SW480 (cell line): Measurements from ENCODE around the gene CCDC85C.
"Not testable (repeated sequence)": the region's sequence is repeated elsewhere in the genome, so short reads cannot be mapped to it uniquely, and the experiment has no call there.

ENCODE experiments used
- DNase-seq: peaks from one replicate; pipeline ENCODE4 v3.0.0-alpha.2; 2016; ENCODE audit warnings: low spot score

CCDC85C gene

DNA sequence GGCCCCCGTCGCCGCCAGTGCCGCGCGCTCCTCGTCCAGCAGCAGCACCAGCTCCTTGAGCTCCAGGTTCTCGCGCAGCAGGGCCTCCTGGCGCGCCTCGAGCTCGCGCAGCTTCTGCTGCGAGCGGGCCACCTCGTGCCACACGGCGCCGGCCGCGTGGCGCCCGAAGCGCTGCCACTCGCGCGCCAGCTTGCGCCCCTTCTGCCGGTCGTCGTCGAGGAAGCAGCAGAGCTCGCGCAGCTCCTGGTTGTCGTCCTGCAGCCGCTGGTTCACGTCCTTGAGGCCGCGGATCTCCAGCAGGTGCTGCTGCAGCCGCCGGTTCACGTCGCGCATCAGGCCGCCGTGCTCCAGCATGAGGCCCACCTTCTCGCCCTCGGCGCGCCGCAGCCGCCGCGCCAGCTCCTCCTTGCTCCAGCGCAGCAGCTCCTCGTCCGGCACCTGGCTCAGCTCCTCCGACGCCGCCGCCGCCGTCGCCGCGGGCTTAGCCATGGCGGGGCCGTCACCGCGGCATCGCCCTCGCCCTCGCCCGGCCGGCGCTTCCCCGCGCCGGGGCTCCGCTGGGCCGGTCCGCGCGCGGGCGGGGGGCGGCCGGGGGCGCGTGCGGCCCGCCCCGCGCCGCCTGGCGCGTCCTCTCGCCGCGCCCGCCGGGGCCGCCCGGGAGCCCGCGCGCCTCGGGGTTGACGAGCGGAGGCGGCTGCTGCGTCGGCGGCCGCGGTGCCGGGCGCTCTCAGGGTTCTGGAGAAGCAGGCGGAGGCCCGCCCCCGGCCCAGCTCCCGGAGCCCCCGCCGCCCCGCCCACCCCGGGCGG, at the start of gene CCDC85C:
Gene CCDC85C (minus strand): TSS at position 737 of the 807 bp plus-strand sequence. CDS start 248 bp downstream, at position 489.
- peak; percentile 60 for DNase-seq

DNA sequence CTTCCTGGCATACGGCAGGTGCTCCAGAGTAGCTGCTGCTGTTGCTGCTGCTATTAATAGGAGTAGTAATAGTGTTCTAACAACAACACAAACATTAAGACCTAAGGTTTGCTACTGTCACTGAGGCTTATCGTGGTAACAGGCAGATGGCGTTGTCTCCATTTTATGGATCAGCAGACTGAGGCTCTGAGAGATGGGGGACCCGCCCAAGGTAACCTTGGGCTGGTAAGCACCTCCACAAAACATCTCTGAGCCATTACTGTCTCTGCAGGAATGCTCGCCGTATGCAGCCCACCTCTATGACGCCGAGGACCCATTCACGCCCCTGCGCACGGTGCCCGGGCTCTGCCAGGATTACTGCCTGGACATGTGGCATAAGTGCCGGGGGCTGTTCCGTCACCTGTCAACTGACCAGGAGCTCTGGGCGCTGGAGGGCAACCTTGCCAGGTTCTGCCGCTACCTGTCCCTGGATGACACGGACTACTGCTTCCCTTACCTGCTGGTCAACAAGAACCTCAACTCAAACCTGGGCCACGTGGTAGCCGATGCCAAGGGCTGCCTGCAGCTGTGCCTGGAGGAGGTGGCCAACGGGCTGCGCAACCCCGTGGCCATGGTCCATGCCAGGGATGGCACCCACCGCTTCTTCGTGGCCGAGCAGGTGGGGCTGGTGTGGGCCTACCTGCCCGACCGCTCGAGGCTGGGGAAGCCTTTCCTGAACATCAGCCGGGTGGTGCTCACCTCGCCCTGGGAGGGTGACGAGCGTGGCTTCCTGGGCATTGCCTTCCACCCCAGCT, 48.1 kb upstream of the CCDC85C start:
- no peak for DNase-seq

DNA sequence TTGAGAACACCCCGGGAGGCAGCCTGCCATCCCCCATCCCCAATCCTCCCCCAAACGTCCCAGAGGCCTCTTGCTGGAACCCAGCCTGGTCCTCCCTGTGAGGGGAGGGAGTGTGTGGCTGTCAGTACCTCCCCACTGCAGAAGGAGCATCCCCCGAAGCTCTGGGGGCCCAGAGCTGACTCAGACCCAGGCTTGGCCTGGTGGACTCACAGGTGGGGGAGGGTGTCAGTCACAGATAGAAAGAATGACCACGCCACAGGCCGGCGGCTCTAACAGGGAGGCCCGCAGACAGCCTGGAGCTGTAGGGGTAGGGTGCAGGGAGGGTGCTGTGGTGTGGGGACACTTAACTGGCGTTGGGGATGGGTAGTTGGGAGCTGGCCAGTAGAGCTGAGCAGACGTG, 46.2 kb upstream of the CCDC85C start:
- DNase-seq, result no peak

DNA sequence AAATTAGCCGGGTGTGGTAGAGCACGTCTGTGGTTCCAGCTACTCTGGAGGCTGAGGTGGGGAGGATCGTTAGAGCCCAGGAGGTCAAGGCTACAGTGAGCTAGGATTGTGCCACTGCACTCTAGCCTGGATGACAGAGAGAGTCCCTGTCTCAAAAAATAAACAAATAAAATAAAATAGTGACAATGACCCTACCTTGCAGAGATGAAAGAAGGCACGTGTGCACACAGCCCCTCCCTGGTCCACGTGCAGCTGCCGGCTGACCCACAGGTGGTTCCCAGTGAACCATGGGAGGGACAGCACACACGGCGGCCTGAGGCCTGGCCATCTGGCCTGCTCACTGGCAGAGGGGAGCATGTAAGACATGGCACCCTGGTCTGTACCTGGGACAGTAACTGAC, 45.6 kb upstream of the CCDC85C start:
- no peak for DNase-seq

DNA sequence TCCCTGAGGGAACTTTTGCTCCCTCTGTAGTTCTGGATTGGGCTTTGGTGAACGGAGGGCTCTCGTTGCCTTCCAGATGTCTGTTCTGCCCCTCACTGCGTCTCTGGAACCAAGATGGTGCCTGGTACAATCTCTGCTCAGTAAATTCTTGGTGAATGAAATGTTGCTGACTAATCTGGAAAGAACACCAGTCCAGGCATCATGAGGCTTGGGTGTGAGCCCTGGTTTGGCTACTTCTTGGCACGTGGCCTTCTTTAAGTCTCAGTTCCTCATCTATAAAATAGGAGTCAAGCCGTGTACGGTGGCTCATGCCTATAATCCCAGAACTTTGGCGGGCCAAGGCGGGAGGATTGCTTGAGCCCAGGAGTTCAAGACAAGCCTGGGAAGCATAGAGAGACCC, 45.2 kb upstream of the CCDC85C start:
- DNase-seq, result no peak

DNA sequence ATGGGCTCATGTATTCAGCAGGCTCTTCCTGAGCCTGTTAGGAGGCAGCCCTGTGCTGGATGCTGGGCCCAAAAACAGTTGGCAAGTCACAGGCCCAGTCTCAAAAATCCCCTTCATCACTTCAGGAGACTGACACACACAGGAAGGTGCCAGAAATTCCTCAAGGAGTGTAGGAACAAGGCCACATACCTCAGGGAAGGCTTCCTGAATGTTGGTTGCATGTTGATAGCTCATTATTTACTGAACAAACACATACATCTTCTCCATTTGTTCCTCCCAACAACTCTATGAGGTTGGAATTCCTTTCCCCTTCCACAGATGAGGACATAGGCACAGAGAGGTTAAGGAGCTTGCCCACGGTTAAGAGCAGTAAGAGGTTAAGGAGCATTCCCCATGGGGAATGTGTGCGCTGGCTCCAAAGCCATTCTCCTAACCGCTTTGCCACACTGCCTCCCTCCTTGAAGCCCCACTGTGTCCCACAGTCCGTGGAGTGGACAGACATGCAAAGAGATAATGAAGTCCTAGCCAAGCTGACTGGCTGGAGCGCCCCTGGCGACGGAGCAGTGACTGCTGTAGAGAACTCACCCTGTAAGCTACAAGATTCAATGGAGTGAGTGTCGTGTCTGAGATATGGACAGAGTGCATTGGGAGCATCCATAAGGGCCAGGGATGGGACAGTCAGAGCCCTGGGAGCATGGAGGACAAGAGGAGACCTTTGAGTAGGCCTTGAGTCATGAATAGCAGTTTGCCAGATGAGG, 44.2 kb upstream of the CCDC85C start:
- DNase-seq, result no peak

DNA sequence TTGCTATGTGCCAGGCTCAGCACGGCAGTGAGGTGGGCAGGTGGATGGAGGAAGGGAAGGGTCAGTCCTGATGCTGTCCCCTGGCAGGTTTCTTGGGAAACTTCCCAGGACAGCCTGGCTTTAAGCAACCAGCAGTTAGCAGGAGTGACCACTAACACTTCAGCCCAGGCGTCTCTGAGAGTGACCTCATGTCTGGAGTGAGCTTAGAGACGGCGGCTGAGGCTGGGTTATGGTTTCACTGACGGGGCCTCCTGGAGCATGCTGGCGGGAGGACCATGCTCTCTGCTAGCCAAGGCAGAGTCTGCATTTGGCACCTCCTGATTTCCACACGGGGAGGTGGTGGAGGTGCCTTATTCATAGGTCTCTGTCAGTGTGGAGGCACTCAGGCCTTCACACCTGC, 43.4 kb upstream of the CCDC85C start:
- no peak for DNase-seq

DNA sequence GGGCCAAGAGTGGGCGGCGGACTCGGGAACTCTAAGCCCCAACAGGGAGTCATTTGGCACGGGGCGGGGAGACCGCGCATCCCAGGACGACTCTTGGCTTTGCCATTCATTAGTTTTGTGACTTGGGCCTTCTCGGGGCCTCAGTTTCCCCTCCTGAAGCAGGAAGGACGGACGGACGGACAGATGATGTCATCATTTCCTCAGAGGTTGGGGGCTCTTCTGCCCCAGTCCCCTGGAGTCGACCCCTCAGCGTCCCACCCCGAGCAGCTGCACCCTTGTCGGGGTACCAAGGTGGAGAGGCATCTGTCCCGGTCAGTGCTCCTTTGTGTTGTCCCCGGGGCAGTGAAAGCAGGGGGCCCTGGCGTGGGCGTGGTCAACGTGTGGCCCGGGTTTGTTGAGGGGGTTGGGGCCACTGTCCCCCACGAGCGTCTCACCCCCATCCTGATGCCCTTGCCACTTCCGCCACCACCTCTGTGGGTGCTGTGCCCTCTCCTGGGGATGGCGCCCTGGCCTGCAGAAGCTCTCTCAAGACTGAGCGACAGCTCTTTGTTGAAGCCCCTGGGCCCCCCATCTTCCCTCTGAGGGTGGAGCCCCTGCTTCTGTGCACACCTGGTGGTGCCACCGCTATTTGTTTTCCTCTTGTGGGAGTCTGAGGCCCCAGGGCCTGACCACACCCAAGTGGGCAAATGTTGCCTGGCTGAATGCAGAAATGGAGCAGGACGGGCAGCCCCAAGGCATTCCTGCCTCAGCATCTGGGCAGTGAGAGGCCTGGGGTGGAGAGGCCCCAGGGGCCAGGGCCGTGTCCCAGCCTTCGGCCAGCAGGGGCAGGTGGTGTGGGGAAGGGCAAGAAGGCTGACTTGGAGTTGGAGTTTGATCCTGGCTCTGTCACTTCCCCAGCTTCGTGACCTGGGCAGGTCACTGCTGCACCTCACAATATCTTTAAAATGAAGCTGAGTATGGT, 41.8 kb upstream of the CCDC85C start:
- no peak for DNase-seq

DNA sequence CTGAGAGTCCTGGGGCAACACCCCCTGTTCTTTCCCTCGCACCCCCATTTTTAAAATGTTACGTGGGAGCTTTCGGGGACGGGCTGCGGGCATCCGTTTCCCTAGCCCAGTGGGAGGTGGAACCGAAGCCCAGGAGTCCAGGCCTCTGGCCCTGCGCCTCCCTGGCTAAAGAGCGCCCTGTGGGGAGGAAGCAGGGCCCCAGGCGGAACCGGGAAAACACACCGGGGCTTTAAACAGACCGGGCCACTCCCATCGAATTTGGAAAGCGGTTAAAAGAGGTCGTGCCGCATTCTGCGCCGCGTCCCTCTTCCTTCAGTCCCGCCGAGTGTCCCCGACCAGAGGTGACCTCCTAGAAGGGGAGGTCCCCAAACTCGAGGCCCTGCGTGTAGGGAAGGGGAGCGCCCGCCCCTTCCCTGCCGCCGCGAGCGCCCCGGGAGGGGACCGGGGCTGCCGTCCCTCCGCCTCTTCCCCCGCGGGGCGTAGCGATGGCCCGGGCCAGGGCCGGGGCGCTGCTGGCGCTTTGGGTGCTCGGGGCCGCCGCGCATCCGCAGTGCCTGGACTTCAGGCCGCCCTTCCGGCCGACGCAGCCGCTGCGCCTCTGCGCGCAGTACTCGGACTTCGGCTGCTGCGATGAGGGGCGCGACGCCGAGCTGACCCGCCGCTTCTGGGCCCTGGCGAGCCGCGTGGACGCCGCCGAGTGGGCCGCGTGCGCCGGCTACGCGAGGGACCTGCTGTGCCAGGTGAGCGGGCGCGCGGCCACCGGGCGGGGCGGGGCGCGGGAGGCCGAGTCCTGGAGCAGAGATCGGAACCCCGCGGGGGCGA, 40.9 kb upstream of the CCDC85C start, which contains the start of gene HHIPL1:
Gene HHIPL1 (plus strand): TSS at position 407 of the 822 bp plus-strand sequence. CDS start 79 bp downstream, at position 486.
- DNase-seq, result no peak

DNA sequence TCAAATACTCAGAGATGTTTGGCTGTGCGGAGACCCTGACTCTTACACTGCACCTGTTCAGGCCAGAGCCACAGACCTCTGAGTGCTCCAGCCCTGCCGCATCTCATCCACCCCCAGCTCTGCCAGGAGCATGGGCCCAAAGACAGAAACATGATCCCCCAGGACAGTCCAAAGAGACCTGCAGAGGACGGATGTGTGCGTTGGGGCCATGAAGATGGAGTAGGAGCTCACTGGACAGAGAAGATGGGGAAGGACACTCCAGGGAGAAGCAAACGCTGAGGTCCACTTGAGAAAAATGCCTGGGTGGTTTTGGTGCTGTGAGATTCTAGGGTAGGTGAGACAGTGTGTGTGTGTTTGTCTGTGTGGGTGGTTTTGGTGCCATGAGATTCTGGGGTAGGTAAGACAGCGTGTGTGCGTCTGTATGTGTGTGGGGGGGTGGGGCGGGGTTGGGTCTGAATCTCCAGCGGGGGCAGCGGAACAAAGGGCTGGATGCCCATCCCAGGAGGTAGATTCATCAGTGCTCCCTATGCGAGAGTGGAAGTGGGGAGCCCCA, 40.1 kb upstream of the CCDC85C start:
- DNase-seq, result no peak

DNA sequence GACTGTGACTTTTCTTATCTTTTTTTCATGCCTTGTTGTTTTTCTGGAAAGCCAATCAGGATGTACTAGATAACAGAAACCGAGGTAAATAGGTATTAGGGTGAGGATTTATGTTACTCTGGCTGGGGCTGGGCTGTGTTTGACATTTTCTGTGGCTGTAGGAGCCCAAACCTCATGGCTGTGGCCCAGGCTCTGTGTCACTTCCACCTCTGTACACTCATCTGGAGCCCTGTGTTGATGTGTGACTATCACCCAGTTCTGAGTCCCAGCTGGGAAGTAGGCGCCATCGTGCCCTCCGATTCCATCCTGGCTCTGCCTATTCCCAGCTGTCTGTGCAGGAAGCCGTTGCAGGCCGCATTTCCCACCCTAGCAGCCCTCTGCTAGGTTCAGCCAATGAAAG, 39.3 kb upstream of the CCDC85C start:
- DNase-seq, result no peak

DNA sequence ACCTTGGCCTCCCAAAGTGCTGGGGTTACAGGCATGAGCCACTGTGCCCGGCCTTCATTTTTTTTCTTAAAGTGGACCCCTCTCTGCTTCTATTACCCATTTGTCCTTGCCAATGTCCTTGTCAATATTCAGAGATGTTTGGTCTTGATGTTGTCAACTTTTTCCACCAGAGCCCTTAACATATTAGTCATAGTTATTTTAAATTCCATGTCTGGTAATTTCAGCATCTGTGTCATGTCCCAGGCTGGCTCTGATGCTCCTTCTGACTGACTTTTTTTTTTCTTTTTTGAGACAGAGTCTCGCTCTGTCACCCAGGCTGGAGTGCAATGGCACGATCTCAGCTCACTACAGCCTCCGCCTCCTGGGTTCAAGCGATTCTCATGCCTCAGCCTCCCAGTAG, 38.8 kb upstream of the CCDC85C start:
- not testable (repeated sequence) for DNase-seq

DNA sequence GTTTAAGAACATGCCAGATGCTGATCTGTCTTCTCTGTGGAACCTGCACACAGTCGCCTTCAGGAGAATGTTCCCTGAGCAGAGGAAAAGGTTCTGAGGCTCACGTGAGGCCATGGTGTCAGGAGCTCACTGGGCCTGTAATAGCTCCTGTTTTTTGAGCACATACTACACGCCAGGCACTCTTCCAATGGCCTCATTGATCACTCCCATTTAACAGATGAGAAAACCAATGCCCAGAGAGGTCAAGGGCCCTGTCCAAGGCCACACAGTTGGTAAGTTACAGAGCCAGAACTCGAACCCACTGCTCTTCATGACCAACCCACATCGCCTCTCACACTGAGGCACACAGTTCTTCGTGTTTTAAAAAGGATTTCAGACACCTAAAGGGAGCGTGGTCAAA, 33.6 kb upstream of the CCDC85C start:
- DNase-seq, result no peak

DNA sequence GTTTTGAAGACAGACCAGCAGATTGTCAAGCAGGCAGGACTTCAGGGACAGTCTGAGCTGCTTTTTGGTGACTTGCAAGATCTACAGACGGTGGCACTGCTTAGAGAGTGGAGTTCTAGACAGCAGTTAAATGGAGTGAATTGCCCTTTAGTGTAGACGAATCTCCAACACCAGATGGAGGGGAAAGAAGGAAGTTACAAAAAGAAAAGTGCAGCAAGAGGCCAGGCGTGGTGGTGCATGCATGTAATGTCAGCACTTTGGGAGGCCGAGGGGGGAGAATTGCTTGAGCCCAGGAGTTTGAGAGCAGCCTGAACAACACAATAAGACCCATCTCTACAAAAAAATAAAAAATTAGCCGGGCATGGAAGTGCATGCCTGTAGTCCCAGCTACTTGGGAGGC, 32.5 kb upstream of the CCDC85C start:
- DNase-seq, result no peak

DNA sequence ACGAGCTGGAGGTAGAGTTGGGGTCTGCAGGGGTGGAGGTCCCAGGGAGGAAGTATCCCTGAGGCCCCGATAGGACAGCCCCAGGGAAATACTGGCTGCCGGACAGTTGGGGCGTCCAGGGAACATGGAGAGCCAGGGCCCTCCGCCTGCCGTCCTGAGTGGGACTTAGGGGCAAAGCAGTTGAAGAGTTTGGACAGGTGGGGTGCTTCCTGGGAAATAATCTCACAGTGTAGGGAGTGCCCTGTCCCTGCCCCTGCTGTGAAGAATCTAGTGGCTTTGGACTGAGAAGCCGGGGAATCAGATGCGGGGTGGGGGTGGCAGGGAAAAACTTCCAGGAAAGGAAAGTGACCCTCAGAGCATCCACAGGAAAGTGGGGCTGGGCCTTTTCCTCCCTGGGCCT, 31.1 kb upstream of the CCDC85C start:
- no peak for DNase-seq

DNA sequence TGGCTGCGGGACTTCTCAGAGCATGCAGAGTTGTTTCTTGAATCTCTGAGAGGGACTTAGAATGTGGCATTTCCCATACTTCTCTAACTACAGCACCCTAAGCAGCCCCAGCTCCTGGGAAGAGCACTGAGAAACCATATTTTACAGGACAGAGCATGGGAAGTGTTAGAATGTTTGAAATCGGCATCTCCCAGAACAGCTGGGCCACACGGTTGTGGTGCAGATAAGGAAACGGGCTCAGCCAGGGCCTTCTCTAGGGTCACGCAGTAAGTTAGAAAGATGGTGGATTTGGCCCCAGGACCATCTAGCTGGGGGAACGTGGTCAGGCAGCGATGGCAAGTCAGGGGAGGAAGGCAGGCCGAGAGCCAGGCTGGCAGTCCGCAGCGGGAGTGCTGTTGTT, 30.4 kb upstream of the CCDC85C start:
- DNase-seq, result no peak

DNA sequence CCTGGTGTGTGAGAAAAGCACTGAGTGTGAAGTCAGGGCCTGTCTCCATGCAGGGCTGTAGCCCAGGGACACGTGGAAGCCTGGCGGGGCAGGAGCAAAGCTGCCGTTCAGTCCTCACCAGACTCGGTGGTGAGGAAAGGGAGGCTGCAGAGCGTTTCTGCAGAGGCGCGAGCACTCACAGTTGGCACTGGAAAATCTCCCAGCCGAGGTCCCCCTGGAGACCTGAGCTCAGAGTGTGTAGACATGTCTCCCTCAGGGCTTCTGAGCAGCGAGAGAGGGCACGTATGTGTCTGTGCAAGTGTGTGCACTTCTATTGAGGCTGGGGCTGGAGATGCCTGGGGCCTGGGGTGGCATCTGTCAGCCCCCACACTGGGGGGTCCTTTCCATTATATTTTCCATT, 29.9 kb upstream of the CCDC85C start:
- no peak for DNase-seq

DNA sequence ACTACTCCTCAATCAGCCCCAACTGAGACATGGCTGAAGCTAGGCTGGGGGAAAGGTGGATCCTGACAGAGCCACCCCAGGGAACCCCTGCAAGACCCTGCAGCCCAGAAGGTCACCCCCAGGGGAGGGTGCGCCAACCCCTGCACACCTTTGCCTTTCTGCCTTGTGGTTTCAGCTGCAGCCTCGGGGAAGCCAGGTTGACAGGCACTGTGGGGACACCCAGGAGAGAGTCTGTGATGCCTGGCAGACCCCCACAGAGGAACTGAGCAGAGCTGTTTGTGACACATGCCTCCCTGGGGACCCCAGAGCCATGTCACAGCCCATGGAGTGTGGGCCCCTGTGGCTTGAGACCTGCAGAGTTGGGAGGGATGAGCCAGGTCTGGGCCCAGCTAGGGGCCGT, 29.1 kb upstream of the CCDC85C start:
- DNase-seq, result no peak

DNA sequence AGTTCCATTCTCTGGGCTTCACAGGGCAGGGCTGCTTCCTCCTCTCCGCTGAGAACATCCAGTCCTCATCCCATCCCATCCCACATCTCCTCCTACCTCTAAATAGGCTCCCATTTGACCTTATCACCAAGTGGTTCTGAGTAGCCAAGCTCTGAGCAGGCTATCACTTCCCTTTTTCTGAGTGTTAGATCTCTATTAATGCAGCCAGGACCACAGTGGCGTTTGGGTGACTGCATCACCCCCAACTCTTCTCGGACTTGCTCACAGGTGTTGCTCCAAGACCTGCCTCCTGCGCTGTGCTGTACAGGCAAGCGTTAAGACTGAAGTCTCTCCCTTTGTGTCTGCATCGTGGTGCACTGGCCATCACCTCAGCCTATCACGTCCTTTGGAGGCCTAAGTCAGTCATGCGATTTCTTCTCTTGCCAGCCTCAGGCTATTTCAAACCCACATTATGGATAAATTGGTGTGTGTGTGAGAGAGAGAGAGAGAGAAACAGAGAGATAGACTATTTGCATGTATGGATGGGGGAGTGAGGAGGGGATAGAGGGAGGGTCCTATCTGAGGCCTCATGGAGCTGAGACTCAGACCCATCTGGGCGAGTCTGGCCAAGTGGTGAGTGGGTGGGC, 28.5 kb upstream of the CCDC85C start:
- DNase-seq, result no peak

DNA sequence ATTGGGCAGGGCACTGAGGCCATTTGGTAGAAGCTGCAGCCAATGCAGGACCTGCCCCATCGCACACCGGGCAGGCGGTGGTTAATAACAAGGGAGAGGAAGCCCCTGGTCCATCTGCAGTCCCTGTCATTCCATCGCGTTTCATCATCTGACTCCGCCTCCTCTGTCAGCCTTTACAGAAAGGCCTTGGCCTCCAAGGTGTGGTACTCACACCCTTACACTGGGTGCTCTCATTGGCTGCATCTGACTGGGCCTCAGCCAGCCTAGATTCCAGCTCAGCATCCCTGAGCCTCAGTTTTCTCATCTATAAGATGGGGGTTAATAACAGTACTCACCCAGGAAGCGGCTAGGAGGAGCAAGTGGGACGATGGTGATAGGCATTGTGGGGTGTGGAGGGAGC, 26.2 kb upstream of the CCDC85C start:
- DNase-seq, result no peak
